ENCODE measurements around the gene NABP1.

GRCh38 chr2:191666732-191667131, 11.2 kb upstream of the NABP1 start:
- TF ChIP-seq, protein P1, sequence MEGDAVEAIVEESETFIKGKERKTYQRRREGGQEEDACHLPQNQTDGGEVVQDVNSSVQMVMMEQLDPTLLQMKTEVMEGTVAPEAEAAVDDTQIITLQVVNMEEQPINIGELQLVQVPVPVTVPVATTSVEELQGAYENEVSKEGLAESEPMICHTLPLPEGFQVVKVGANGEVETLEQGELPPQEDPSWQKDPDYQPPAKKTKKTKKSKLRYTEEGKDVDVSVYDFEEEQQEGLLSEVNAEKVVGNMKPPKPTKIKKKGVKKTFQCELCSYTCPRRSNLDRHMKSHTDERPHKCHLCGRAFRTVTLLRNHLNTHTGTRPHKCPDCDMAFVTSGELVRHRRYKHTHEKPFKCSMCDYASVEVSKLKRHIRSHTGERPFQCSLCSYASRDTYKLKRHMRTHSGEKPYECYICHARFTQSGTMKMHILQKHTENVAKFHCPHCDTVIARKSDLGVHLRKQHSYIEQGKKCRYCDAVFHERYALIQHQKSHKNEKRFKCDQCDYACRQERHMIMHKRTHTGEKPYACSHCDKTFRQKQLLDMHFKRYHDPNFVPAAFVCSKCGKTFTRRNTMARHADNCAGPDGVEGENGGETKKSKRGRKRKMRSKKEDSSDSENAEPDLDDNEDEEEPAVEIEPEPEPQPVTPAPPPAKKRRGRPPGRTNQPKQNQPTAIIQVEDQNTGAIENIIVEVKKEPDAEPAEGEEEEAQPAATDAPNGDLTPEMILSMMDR (IDR thresholded peaks at IDR 0.05) = no peak
- TF ChIP-seq POLR2AphosphoS5 (IDR thresholded peaks at IDR 0.05) (no peak), POLR2A (IDR thresholded peaks at IDR 0.05) (no peak), EP300 (IDR thresholded peaks at IDR 0.05) (no peak)

Data from sigmoid colon (tissue), 4 donors.